Hepatocyte (in vitro differentiated cells): ENCODE data around the gene P2RY4. TPM values are rescaled to one million over a fixed set of nuclear protein-coding genes. Genes with fewer than 3 reads are reported as not detected.

Source experiments
- DNase-seq: peaks from one replicate; pipeline ENCODE4 v3.0.0-alpha.2; 2016; ENCODE audit warnings: low spot score
- H2AFZ ChIP-seq: fragments of 200-600 bp; sonication (generic); 2 replicates; pipeline ENCODE4 v1.6.0; 2016; ENCODE audit warnings: antibody characterized with exemption, mild to moderate bottlenecking
- H3K27ac ChIP-seq: fragments of 200-600 bp; sonication (generic); 2 replicates; pipeline ENCODE4 v1.5.1; 2016; ENCODE audit warnings: mild to moderate bottlenecking
- H3K27me3 ChIP-seq: fragments of 200-600 bp; sonication (generic); 2 replicates; pipeline ENCODE4 v1.6.1; 2016
- H3K36me3 ChIP-seq: fragments of 200-600 bp; sonication (generic); replicated peaks from 2 replicates; pipeline ENCODE4 v1.5.1; 2016; ENCODE audit warnings: low read depth; ENCODE audit not compliant: insufficient read depth
- H3K4me1 ChIP-seq: fragments of 200-600 bp; sonication (generic); 2 replicates; pipeline ENCODE4 v1.5.1; 2016; ENCODE audit warnings: mild to moderate bottlenecking, moderate library complexity; ENCODE audit not compliant: insufficient read depth
- H3K4me2 ChIP-seq: fragments of 200-600 bp; sonication (generic); 2 replicates; pipeline ENCODE4 v1.6.0; 2016
- H3K4me3 ChIP-seq: fragments of 200-600 bp; sonication (generic); 2 replicates; pipeline ENCODE4 v1.5.1; 2016; ENCODE audit warnings: mild to moderate bottlenecking
- H3K79me2 ChIP-seq: fragments of 200-600 bp; sonication (generic); 2 replicates; pipeline ENCODE4 v1.6.0; 2017; ENCODE audit warnings: mild to moderate bottlenecking
- H3K9me2 ChIP-seq: fragments of 200-600 bp; sonication (generic); replicated peaks from 2 replicates; pipeline ENCODE4 v1.6.0; 2017; ENCODE audit warnings: mild to moderate bottlenecking; ENCODE audit not compliant: insufficient read depth
- H3K9me3 ChIP-seq: fragments of 200-600 bp; sonication (generic); 2 replicates; pipeline ENCODE4 v1.5.1; 2016; ENCODE audit warnings: low read depth, mild to moderate bottlenecking
- H4K20me1 ChIP-seq: fragments of 200-600 bp; sonication (generic); 2 replicates; pipeline ENCODE4 v1.6.0; 2016; ENCODE audit warnings: mild to moderate bottlenecking; ENCODE audit not compliant: insufficient read depth, poor library complexity, severe bottlenecking
- EZH2 ChIP-seq: fragments of 200-600 bp; sonication (generic); IDR thresholded peaks from 2 replicates; pipeline ENCODE4 v1.6.1; 2016; ENCODE audit warnings: antibody characterized with exemption, mild to moderate bottlenecking, borderline replicate concordance
- EZH2phosphoT487 ChIP-seq: fragments of 200-600 bp; sonication (generic); IDR thresholded peaks from one replicate; pipeline ENCODE4 v1.6.1; 2018; ENCODE audit warnings: antibody characterized with exemption, mild to moderate bottlenecking, low read depth, moderate library complexity; ENCODE audit not compliant: unreplicated experiment, severe bottlenecking
- WGBS: methylation state at CpG from one replicate; pipeline ENCODE4 v1.1.6; 2016; ENCODE audit warnings: low lambda C conversion rate; ENCODE audit errors: missing lambda C conversion rate; 5-methylcytosine and 5-hydroxymethylcytosine counted together
- polyA plus RNA-seq: library from polyadenylated mRNA; unstranded; fragments of >200 nt; fragmentation: Nextera tagmentation; extraction: Ambion mirVana; gene quantifications from 2 replicates; pipeline ENCODE4 v1.2.1, GENCODE V29; 2016
- total RNA-seq: library from RNA; depleted of rRNA; stranded (reverse); fragments of >200 nt; gene quantifications from 2 replicates; pipeline ENCODE4 v1.2.3, GENCODE V29; 2014
- TF ChIP-seq, protein P1 (sequence below): fragments of 200-600 bp; sonication (generic); IDR thresholded peaks from 2 replicates; pipeline ENCODE4 v1.5.1; 2016; ENCODE audit warnings: antibody characterized with exemption, mild to moderate bottlenecking; ENCODE audit not compliant: poor library complexity

Gene P2RY4
- total and polyA plus RNA-seq, 2 experiments from 2014 or later, result 0.87 to 2.0 TPM

DNA sequence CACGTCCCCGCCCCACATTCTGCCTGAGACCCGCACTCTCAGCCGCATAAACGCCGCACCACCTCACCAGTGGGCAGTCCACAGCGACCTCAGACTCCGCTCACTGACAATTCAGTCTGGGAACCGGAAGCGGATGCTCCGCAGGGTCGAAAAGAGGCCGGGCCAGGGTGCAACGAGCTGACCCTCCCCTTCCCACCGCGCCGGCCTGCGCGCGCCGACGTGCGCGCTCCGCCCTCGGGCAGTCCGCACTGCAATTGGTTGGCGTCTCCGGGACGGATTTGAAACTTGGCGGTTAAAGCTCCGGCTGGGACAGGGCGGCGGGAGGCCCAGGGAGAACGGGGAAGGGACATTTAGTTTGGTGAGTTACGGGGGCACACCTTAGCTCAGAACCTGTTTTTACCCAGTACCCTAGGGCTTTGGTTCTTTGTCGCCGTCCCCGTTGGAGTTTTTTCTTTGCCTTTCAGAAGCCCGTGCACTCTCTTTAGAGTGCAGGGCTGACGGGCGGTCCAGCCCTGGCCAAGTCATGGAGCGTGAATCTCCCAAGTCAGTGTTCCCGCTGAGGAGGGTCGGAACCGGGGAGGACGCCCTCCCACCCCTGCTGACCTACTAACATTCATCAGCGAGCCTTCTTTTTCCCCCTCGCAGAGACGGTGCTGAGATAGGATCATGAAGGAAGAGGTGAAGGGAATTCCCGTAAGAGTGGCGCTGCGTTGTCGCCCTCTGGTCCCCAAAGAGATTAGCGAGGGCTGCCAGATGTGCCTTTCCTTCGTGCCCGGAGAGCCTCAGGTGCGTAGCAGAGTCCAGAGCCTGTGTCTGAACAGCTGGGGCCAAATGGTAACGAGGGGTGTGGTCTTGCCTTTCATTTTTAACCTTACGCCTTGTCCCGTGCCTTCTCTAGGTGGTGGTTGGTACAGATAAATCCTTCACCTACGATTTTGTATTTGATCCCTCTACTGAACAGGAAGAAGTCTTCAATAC, 30.1 kb upstream of the P2RY4 start, which contains the start of the genes KIF4A and PDZD11:
KIF4A (plus strand) TSS at position 312 of the 978 bp plus-strand sequence; CDS start at position 667, 355 bp downstream.
PDZD11 (minus strand) TSS at position 135 of the 978 bp plus-strand sequence. CDS start 586 bp downstream, outside the sequence.
- DNase-seq, result peak; percentile 89
- 28% methylated on average over 62 of the region's 62 CpGs for WGBS

DNA sequence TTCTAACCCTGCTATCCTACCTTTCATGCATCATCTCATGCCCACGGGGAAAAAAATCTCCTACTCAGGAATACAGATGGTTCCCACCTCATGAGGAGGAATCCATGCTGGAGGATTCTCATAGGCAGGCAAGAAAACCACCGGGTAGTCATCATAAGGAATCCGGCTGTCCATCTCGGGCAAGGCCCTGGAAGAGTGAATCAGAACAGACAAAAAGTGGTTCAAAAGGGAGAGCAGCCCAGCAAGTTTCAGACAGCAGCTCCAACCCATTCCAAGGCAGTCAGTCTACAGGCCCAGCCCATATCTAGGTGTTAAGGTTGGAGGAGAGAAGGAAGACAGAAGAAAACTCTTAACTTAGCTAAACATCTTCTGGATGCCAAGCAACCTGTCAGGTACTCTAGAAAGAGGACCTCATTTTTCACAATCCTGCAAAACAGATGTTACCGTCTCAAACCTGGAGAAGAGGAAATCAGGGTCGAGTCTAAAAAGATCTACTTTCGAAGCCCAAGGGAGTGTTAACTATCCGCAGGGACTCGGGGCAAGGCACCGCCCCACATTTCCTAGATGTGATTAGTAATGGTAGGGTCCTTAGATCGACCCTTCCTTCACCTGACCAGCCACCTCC, 29.3 kb upstream of the P2RY4 start:
- H3K27ac ChIP-seq, result peak overlapping the region; percentile 41
- TF ChIP-seq EZH2, result no peak
- no peak for TF ChIP-seq EZH2phosphoT487
- TF ChIP-seq, protein P1, sequence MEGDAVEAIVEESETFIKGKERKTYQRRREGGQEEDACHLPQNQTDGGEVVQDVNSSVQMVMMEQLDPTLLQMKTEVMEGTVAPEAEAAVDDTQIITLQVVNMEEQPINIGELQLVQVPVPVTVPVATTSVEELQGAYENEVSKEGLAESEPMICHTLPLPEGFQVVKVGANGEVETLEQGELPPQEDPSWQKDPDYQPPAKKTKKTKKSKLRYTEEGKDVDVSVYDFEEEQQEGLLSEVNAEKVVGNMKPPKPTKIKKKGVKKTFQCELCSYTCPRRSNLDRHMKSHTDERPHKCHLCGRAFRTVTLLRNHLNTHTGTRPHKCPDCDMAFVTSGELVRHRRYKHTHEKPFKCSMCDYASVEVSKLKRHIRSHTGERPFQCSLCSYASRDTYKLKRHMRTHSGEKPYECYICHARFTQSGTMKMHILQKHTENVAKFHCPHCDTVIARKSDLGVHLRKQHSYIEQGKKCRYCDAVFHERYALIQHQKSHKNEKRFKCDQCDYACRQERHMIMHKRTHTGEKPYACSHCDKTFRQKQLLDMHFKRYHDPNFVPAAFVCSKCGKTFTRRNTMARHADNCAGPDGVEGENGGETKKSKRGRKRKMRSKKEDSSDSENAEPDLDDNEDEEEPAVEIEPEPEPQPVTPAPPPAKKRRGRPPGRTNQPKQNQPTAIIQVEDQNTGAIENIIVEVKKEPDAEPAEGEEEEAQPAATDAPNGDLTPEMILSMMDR, result no peak

More for the DNA sequence above, 30.1 kb upstream of the P2RY4 start, which contains the start of the genes KIF4A and PDZD11:
- Histone ChIP-seq H3K9me3 (no peaks in the 10 kb centered on the region), H3K27ac (peak within 1 kb of the TSS; percentile 41), H3K4me1 (no peaks in the 10 kb centered on the region), H3K79me2 (peaks cover 2% of the 10 kb centered on the region), H3K4me3 (peak within 1 kb of the TSS; percentile 55), H3K36me3 (no peaks in the 10 kb centered on the region), H3K9me2 (no peaks in the 10 kb centered on the region), H3K27me3 (no peaks in the 10 kb centered on the region), H3K4me2 (peak within 1 kb of the TSS; percentile 81), H4K20me1 (no peaks in the 10 kb centered on the region), H2AFZ (peak within 1 kb of the TSS; percentile 78)
- TF ChIP-seq EZH2phosphoT487, result no peak
- no peak for TF ChIP-seq EZH2
- TF ChIP-seq, protein P1, result no peak

DNA sequence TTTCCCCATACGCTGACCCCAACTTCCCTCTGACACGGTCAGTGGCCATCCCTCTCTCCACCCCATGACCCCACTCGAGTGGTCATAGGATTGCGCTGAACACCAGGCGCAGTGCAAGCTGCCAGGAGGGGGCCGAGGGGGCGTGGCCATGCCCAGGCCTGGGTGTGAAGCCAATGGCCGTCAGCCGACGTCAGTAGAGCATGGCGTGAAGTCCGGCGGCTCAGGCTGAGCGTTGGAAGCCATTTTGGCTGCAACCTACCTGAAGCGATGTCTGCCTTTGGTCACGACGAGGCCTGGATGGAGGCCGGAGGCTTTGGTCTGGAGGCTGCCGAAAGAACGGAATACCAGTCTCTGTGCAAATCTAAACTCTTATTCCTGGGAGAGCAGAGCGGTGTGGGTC, 21.9 kb upstream of the P2RY4 start, which contains the start of gene RAB41:
RAB41 (plus strand) TSS at position 222 of the 400 bp plus-strand sequence; CDS start at position 268, 46 bp downstream.
- Histone ChIP-seq H3K27ac (no peak within 1 kb of the TSS), H3K9me2 (no peaks in the 10 kb centered on the region), H3K79me2 (no peaks in the 10 kb centered on the region), H3K27me3 (no peaks in the 10 kb centered on the region), H3K4me2 (no peak within 1 kb of the TSS), H2AFZ (no peak within 1 kb of the TSS), H3K36me3 (no peaks in the 10 kb centered on the region), H4K20me1 (no peaks in the 10 kb centered on the region), H3K9me3 (no peaks in the 10 kb centered on the region), H3K4me3 (no peak within 1 kb of the TSS), H3K4me1 (no peaks in the 10 kb centered on the region)
- WGBS, result 92% methylated on average over 21 of the region's 21 CpGs
- DNase-seq, result no peak
- TF ChIP-seq, protein P1, result no peak
- TF ChIP-seq EZH2phosphoT487, result no peak
- TF ChIP-seq EZH2, result no peak

More for the DNA sequence above, 29.3 kb upstream of the P2RY4 start:
- no peaks in the 10 kb centered on the region for H4K20me1 ChIP-seq
- H3K27me3 ChIP-seq, result no peaks in the 10 kb centered on the region
- no peaks in the 10 kb centered on the region for H3K9me3 ChIP-seq
- H3K36me3 ChIP-seq, result no peaks in the 10 kb centered on the region
- no peaks in the 10 kb centered on the region for H3K4me1 ChIP-seq
- peak overlapping the region; percentile 78 for H2AFZ ChIP-seq
- H3K9me2 ChIP-seq, result no peaks in the 10 kb centered on the region
- peak overlapping the region; percentile 46 for H3K4me3 ChIP-seq
- H3K79me2 ChIP-seq, result peaks cover 2% of the 10 kb centered on the region
- WGBS, result 47% methylated on average over 11 of the region's 11 CpGs
- no peak for DNase-seq
- H3K4me2 ChIP-seq, result peak overlapping the region; percentile 77
